HEK293 (cell line): ENCODE results near the gene LRRC74A.
A peak's percentile ranks its signal among the peaks of the same experiment; 100 is the strongest.

Source experiments
- CTCF ChIA-PET: fragments of 350-600 bp; formaldehyde crosslinking; extraction: SDS; loops from one replicate; lab custom pipeline; 2021; ENCODE audit warnings: antibody characterized with exemption; lab: Yijun Ruan, JAX
- POLR2A ChIA-PET: fragments of 300-600 bp; formaldehyde crosslinking; extraction: SDS; loops from one replicate; lab custom pipeline; 2020; ENCODE audit warnings: antibody characterized with exemption, inconsistent platforms; lab: Yijun Ruan, JAX
- H3K27ac ChIP-seq: fragments of 200-500 bp; sonication (Bioruptor generic); 2 replicates; pipeline ENCODE4 v1.5.1; 2014; ENCODE audit warnings: low read depth, low read length, control low read depth, inconsistent platforms; ENCODE audit errors: extremely low read depth
- H3K36me3 ChIP-seq, 2 experiments: fragments of 200-500 bp in 1 of 2; sonication (Bioruptor generic) in 1 of 2; 1 replicate in 1 of 2; 2 replicates in 1 of 2; pipeline ENCODE4 v1.5.1; 2014 to 2017; ENCODE audit warnings: inconsistent platforms in 2 of 2, low read length in 2 of 2; ENCODE audit not compliant: control insufficient read depth in 2 of 2, insufficient read depth in 1 of 2
- H3K4me1 ChIP-seq: fragments of 200-500 bp; sonication (Bioruptor generic); 2 replicates; pipeline ENCODE4 v1.5.1; 2014; ENCODE audit warnings: mild to moderate bottlenecking, low read length, inconsistent platforms; ENCODE audit not compliant: control insufficient read depth, insufficient read depth
- H3K4me3 ChIP-seq: 2 replicates; pipeline ENCODE4 v1.5.1; 2011; ENCODE audit warnings: low read depth, mild to moderate bottlenecking, control low read depth, low read length, moderate library complexity
- H3K9me3 ChIP-seq: fragments of 200-500 bp; sonication (Bioruptor generic); 2 replicates; pipeline ENCODE4 v1.5.1; 2014; ENCODE audit warnings: low read depth, low read length, inconsistent platforms; ENCODE audit not compliant: control insufficient read depth, insufficient read depth
- HOXA7 ChIP-seq: sonication (generic); formaldehyde crosslinking; IDR thresholded peaks from 2 replicates; pipeline ENCODE4 v1.8.1; 2022; ENCODE audit warnings: missing genetic modification reagents, borderline replicate concordance
- RBAK ChIP-seq: fragments of 450-650 bp; formaldehyde crosslinking; IDR thresholded peaks from 2 replicates; pipeline ENCODE4 v1.5.1; 2016; ENCODE audit warnings: missing biosample characterization, missing genetic modification characterization
- SP2 ChIP-seq: fragments of 450-650 bp; formaldehyde crosslinking; IDR thresholded peaks from 2 replicates; pipeline ENCODE4 v1.5.1; 2016; ENCODE audit warnings: missing biosample characterization, missing genetic modification characterization
- ZBTB20 ChIP-seq: fragments of 450-650 bp; formaldehyde crosslinking; IDR thresholded peaks from 2 replicates; pipeline ENCODE4 v1.5.1; 2016; ENCODE audit warnings: missing biosample characterization, missing genetic modification characterization
- ZBTB21 ChIP-seq: fragments of 450-650 bp; formaldehyde crosslinking; IDR thresholded peaks from 2 replicates; pipeline ENCODE4 v1.5.1; 2017; ENCODE audit warnings: missing biosample characterization, missing genetic modification characterization
- ZBTB44 ChIP-seq: fragments of 450-650 bp; IDR thresholded peaks from 2 replicates; pipeline ENCODE4 v1.5.1; 2018; ENCODE audit warnings: missing biosample characterization, mild to moderate bottlenecking, missing genetic modification characterization
- ZBTB48 ChIP-seq: fragments of 450-650 bp; formaldehyde crosslinking; IDR thresholded peaks from 2 replicates; pipeline ENCODE4 v1.5.1; 2016; ENCODE audit warnings: missing biosample characterization, missing genetic modification characterization
- ZNF114 ChIP-seq: fragments of 450-650 bp; formaldehyde crosslinking; IDR thresholded peaks from 2 replicates; pipeline ENCODE4 v1.5.0; 2017; ENCODE audit warnings: missing biosample characterization, missing genetic modification characterization
- ZNF138 ChIP-seq: fragments of 450-650 bp; formaldehyde crosslinking; IDR thresholded peaks from 2 replicates; pipeline ENCODE4 v1.5.1; 2016; ENCODE audit warnings: missing biosample characterization, missing genetic modification characterization, borderline replicate concordance
- ZNF18 ChIP-seq: fragments of 450-650 bp; formaldehyde crosslinking; IDR thresholded peaks from 2 replicates; pipeline ENCODE4 v1.5.1; 2016; ENCODE audit warnings: missing biosample characterization, missing genetic modification characterization
- ZNF214 ChIP-seq: fragments of 450-650 bp; formaldehyde crosslinking; IDR thresholded peaks from 2 replicates; pipeline ENCODE4 v1.5.1; 2017; ENCODE audit warnings: missing biosample characterization, mild to moderate bottlenecking, missing genetic modification characterization, borderline replicate concordance
- ZNF23 ChIP-seq: fragments of 450-650 bp; formaldehyde crosslinking; IDR thresholded peaks from 2 replicates; pipeline ENCODE4 v1.5.1; 2016; ENCODE audit warnings: missing biosample characterization, missing genetic modification characterization, borderline replicate concordance
- ZNF24 ChIP-seq: fragments of 450-650 bp; formaldehyde crosslinking; IDR thresholded peaks from 2 replicates; pipeline ENCODE4 v1.5.1; 2016; ENCODE audit warnings: missing biosample characterization, missing genetic modification characterization
- ZNF248 ChIP-seq: fragments of 450-650 bp; formaldehyde crosslinking; IDR thresholded peaks from 2 replicates; pipeline ENCODE4 v1.5.1; 2017; ENCODE audit warnings: missing biosample characterization, missing genetic modification characterization
- ZNF266 ChIP-seq: fragments of 450-650 bp; formaldehyde crosslinking; IDR thresholded peaks from 2 replicates; pipeline ENCODE4 v1.5.1; 2016; ENCODE audit warnings: missing biosample characterization, missing genetic modification characterization, low read depth
- ZNF324 ChIP-seq: fragments of 450-650 bp; formaldehyde crosslinking; IDR thresholded peaks from 2 replicates; pipeline ENCODE4 v1.5.1; 2016; ENCODE audit warnings: missing biosample characterization, missing genetic modification characterization
- ZNF549 ChIP-seq: fragments of 450-650 bp; IDR thresholded peaks from 2 replicates; pipeline ENCODE4 v1.5.1; 2018; ENCODE audit warnings: missing biosample characterization, missing genetic modification characterization, mild to moderate bottlenecking, inconsistent platforms, moderate library complexity
- ZNF585B ChIP-seq: fragments of 450-650 bp; formaldehyde crosslinking; IDR thresholded peaks from 2 replicates; pipeline ENCODE4 v1.5.1; 2016; ENCODE audit warnings: missing biosample characterization, missing genetic modification characterization
- ZNF626 ChIP-seq: fragments of 450-650 bp; sonication (Bioruptor Pico); formaldehyde crosslinking; IDR thresholded peaks from 2 replicates; pipeline ENCODE4 v1.5.1; 2018; ENCODE audit warnings: missing biosample characterization, missing genetic modification characterization, inconsistent platforms
- ZNF629 ChIP-seq: fragments of 450-650 bp; formaldehyde crosslinking; IDR thresholded peaks from 2 replicates; pipeline ENCODE4 v1.5.1; 2017; ENCODE audit warnings: missing biosample characterization, missing genetic modification characterization
- ZSCAN30 ChIP-seq: fragments of 450-650 bp; IDR thresholded peaks from 2 replicates; pipeline ENCODE4 v1.5.1; 2018; ENCODE audit warnings: missing biosample characterization, mild to moderate bottlenecking, missing genetic modification characterization, moderate library complexity
- TF ChIP-seq, protein P1 (sequence below): fragments of 450-650 bp; formaldehyde crosslinking; IDR thresholded peaks from 2 replicates; pipeline ENCODE4 v1.5.1; 2016; ENCODE audit warnings: missing biosample characterization, missing genetic modification characterization
- TF ChIP-seq, protein P2 (sequence below): fragments of 450-650 bp; formaldehyde crosslinking; IDR thresholded peaks from 2 replicates; pipeline ENCODE4 v1.5.1; 2016; ENCODE audit warnings: missing biosample characterization, missing genetic modification characterization, borderline replicate concordance
- TF ChIP-seq, protein P3 (sequence below): fragments of 450-650 bp; formaldehyde crosslinking; IDR thresholded peaks from 2 replicates; pipeline ENCODE4 v1.5.1; 2016; ENCODE audit warnings: missing biosample characterization, missing genetic modification characterization
- TF ChIP-seq, protein P4 (sequence below): fragments of 450-650 bp; formaldehyde crosslinking; IDR thresholded peaks from 2 replicates; pipeline ENCODE4 v1.5.1; 2016; ENCODE audit warnings: missing biosample characterization, missing genetic modification characterization

Gene LRRC74A

DNA sequence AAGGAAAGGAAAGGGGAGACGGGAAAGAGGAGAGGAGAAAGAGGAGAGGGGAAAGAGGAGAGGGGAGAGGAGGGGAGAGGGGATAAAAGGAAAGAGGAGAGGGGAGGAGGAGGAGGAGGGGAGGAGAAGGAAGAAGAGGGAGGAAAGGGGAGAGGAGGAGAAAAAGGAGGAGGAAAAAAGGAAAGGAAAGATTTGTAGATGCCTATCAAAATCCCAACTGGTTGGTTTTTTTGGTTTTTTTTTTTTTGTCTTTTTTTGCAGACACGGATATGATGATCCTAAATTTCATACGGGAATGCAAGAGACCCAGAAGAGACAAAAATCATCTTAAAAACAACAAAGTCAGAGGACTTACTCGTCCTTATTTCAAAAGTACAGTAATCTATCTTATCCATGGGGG is 32.9 kb upstream of the LRRC74A start:
- TF ChIP-seq, protein P1, sequence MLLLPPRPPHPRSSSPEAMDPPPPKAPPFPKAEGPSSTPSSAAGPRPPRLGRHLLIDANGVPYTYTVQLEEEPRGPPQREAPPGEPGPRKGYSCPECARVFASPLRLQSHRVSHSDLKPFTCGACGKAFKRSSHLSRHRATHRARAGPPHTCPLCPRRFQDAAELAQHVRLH: no peak
- TF ChIP-seq ZBTB21: no peak
- no peak for TF ChIP-seq ZNF24
- TF ChIP-seq ZBTB20 (tag by site-specific recombination): no peak
- TF ChIP-seq, protein P2, sequence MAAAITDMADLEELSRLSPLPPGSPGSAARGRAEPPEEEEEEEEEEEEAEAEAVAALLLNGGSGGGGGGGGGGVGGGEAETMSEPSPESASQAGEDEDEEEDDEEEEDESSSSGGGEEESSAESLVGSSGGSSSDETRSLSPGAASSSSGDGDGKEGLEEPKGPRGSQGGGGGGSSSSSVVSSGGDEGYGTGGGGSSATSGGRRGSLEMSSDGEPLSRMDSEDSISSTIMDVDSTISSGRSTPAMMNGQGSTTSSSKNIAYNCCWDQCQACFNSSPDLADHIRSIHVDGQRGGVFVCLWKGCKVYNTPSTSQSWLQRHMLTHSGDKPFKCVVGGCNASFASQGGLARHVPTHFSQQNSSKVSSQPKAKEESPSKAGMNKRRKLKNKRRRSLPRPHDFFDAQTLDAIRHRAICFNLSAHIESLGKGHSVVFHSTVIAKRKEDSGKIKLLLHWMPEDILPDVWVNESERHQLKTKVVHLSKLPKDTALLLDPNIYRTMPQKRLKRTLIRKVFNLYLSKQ (tag by site-specific recombination): no peak
- TF ChIP-seq ZNF214 (tag by site-specific recombination): no peak
- TF ChIP-seq ZNF248 (tag by site-specific recombination): no peak
- no peak for TF ChIP-seq ZNF585B (tag by site-specific recombination)
- TF ChIP-seq ZNF324 (tag by site-specific recombination): no peak
- TF ChIP-seq ZSCAN30 (tag by site-specific recombination): no peak
- TF ChIP-seq RBAK (tag by site-specific recombination): no peak
- no peak for TF ChIP-seq HOXA7 (CRISPR knock-in tag)
- TF ChIP-seq ZNF626 (tag by site-specific recombination): no peak
- CTCF ChIA-PET: interaction anchor here (1.3 kb wide), 1 partner anchor 12 kb away, joined by 3 read pairs; no protein-coding TSS in a partner anchor
- peaks cover 55 to 75% of the 10 kb centered on the region in 2 experiments for H3K36me3 ChIP-seq

DNA sequence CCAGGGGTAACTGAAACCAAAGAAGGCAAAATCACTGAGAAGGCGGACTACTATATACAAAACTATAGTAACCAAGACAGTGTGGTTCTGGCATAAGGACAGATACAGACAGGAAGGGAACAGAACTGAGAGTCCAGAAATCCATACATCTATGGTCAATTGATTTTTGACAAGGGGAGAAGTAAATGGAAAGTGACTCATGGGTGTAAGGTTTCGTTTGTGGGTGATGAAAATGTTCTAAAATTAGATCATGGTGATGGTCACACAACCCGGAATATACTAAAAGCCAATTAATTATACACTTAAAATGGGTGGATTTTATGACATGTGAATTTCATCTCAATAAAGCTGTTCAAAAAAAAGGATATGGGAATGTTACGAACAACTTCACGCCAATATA is 32.3 kb upstream of the LRRC74A start:
- ChIA-PET CTCF (interaction anchor here (1.3 kb wide), 1 partner anchor 13 kb away, joined by 3 read pairs; no protein-coding TSS in a partner anchor), POLR2A (no interaction called here)
- H3K36me3 ChIP-seq: peaks cover 60 to 75% of the 10 kb centered on the region in 2 experiments
- H3K9me3 ChIP-seq: no peaks in the 10 kb centered on the region
- no peaks in the 10 kb centered on the region for H3K4me1 ChIP-seq
- TF ChIP-seq ZNF629 (tag by site-specific recombination): 0 out of 2 replicates have a peak, but pooled peaks have one; percentile 17
- no peak for TF ChIP-seq ZNF549 (tag by site-specific recombination)
- H3K4me3 ChIP-seq: no peak overlapping the region
- H3K27ac ChIP-seq: no peak overlapping the region

More for the DNA sequence above, 32.9 kb upstream of the LRRC74A start:
- POLR2A ChIA-PET: no interaction called here
- Histone ChIP-seq H3K4me3 (no peak overlapping the region), H3K27ac (no peak overlapping the region), H3K9me3 (no peaks in the 10 kb centered on the region), H3K4me1 (no peaks in the 10 kb centered on the region)

DNA sequence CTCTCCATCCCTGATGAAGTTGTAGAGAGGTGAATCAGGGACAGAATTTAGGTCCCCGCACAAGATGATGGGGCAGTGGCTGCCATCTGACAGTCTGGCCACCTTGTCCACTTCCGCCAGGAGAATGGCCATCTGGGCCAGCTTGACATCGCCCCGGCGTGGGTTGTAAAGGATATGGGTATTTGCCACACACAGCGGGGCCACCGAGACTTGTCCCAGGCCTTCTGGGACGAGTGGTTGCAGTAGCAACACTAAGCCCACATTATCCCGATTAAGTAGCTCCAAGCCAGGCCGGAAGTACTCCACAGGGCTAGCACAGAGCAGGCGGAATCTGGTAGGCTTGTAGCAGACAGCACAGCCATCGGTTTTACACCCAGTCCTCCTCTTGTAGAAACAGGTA is 19.8 kb upstream of the LRRC74A start:
- peaks cover 8% of the 10 kb centered on the region; the same call in 1 of the 2 replicates for H3K4me1 ChIP-seq
- no peaks in the 10 kb centered on the region for H3K9me3 ChIP-seq
- no peak overlapping the region for H3K27ac ChIP-seq
- ChIA-PET CTCF (interaction anchor here (0.6 kb wide), 1 partner anchor 96 kb away, joined by 3 read pairs; no protein-coding TSS in a partner anchor), POLR2A (no interaction called here)
- H3K36me3 ChIP-seq: peaks cover 28 to 73% of the 10 kb centered on the region in 2 experiments
- H3K4me3 ChIP-seq: no peak overlapping the region
- TF ChIP-seq, protein P3, sequence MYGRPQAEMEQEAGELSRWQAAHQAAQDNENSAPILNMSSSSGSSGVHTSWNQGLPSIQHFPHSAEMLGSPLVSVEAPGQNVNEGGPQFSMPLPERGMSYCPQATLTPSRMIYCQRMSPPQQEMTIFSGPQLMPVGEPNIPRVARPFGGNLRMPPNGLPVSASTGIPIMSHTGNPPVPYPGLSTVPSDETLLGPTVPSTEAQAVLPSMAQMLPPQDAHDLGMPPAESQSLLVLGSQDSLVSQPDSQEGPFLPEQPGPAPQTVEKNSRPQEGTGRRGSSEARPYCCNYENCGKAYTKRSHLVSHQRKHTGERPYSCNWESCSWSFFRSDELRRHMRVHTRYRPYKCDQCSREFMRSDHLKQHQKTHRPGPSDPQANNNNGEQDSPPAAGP (tag by site-specific recombination): no peak
- TF ChIP-seq ZNF114 (no peak), ZBTB48 (no peak), ZNF18 (tag by site-specific recombination) (no peak), ZNF138 (no peak), ZNF324 (tag by site-specific recombination) (no peak), ZNF266 (no peak), ZBTB44 (tag by site-specific recombination) (no peak), ZNF23 (no peak), SP2 (no peak)
- TF ChIP-seq, protein P4, sequence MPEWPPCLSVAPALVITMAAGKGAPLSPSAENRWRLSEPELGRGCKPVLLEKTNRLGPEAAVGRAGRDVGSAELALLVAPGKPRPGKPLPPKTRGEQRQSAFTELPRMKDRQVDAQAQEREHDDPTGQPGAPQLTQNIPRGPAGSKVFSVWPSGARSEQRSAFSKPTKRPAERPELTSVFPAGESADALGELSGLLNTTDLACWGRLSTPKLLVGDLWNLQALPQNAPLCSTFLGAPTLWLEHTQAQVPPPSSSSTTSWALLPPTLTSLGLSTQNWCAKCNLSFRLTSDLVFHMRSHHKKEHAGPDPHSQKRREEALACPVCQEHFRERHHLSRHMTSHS (tag by site-specific recombination): no peak
